NCI-H774 (cell line): ENCODE measurements around the gene SFI1.
"Not testable (repeated sequence)": the region's sequence is repeated elsewhere in the genome, so short reads cannot be mapped to it uniquely, and the experiment has no call there.

Source experiments
- DNase-seq: peaks from one replicate; lab custom pipeline; 2025; lab: John Stamatoyannopoulos, UW

SFI1 gene

GRCh38 chr22:31496007-31496734 is at the start of gene SFI1:
Gene SFI1, plus strand, starts transcription at chr22:31496536. Its CDS starts 11,749 bp downstream, at chr22:31508285.
- DNase-seq = peak; percentile 53

- no peak for DNase-seq
Measured at GRCh38 chr22:31446767-31447166, 49.6 kb upstream of the SFI1 start.

DNA sequence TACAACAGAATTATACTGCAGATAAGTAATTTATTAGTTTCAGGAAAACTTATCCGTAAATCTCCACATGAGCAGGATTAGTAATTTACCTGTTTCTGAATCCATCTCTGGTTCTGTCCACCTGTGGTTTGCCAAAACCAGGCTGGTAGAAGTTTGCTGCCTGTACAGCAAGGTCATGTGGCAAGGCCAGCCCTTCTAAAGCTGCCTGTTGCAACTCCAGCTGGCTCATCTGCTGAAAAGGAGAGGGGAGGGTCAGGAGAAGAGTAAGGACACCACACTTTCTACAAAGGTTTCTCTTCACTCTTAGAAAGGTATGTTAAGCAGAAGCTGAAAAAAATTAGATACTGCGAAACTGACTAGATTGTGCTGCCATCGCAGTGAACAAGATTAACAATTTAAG is 49.0 kb upstream of the SFI1 start:
- DNase-seq = no peak

DNA sequence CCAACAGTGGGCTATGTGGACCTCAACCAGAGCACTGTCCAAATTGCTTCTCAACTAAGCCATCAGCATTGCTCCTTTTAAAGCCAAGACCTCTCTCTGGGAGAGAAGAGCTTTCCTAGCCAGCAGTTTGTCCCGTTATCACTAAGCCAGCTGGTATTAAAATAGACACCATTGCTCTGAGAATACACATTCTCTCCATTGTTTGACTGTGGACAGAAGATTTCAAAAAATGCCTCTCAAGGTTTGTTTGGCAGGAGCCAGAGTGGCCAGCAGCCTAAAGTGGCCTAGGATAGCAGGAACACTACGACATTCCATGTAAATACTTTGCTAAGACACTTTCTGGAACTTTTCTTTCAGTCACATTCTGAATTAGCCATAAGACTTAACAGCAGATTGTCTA is 48.0 kb upstream of the SFI1 start:
- DNase-seq = no peak

DNA sequence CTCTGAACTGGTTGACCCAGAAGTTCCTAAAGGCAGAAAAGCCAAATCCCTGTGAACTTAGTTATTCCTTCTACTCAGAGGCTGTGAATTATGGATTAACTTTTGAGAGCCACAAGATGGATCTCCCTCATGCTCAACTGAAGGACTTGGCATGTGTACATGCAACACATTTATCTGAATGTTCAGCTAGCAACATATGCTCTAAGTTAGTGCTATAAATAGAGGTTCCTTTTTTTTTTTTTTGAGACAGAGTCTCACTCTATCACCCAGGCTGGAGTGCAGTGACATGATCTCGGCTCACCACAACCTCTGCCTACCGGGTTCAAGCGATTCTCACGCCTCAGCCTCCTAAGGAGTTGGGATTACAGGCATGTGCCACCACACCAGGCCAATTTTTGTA is 46.8 kb upstream of the SFI1 start:
- DNase-seq = no peak

- no peak for DNase-seq
Measured at GRCh38 chr22:31451709-31452571, 44.4 kb upstream of the SFI1 start.

DNA sequence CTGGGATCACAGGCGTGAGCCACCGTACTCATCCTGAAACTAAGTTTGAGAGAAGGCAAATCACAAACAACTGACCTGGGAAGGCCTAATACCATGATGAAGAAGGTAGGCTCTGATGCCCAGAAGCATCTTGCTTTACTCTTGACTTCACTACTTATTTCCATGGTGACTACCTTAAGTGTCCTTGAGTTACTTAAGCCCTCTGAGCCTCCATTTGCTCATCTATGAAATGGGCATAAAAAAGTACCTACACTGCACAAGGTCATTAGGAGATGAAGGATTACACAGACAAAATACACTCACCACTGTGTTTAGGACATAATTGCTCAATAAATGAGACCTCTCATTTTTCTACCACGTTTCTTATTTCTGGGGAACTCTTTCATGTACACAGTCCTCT is 34.6 kb upstream of the SFI1 start:
- DNase-seq = no peak

DNA sequence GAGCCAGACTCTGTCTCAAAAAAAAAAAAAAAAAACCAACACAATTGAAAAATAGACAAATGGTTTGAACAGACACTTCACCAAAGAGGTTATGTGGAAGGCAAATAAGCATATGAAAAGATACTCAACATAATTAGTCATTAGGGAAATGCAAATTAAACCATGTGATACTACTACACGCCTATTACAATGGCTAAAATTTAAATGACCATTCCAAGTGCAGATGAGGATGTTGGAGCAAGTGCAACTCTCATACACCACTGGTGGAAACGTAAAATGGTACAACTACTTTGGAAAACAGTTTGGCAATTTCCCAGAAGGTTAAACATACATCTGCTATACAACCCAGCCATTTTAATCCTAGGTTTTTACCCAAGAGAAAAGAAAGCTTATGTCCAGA is 31.0 kb upstream of the SFI1 start:
- no peak for DNase-seq

DNA sequence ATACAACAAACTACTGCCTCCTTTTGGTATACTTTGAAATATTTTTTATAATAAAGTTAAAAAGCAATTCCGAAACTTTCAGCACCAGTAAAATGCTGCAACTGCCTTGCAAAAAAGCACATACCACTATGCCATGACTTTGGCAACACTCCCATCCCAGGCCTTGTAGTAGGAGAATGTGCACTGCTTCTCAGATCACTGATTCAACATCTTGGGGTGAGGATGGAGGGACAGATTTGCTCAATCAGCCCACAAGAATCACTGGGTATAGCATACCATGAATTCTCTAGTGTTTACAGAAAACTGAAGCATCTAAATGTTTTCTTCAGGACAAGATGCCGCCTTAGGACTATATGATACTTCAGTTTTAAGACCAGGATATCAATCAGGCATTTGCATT is 21.6 kb upstream of the SFI1 start:
- DNase-seq = no peak

DNA sequence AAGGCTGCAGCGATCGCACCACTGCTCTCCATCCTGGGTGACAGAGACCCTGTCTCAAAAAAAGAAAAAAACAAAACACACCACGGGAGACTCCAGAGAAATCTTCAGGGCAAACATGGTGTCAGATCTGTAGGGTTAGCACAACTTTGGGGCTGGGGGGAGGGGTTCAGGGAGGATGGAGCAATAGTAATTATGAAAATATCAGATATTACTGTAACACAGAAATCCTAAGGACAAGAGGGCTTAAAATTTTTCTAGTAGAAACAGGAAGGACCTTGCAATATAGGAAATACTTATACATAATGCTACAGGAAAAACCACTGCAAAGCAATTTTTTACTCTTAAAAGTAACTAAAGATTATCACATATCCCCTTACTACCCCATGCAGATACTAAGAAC is 20.5 kb upstream of the SFI1 start:
- no peak for DNase-seq

DNA sequence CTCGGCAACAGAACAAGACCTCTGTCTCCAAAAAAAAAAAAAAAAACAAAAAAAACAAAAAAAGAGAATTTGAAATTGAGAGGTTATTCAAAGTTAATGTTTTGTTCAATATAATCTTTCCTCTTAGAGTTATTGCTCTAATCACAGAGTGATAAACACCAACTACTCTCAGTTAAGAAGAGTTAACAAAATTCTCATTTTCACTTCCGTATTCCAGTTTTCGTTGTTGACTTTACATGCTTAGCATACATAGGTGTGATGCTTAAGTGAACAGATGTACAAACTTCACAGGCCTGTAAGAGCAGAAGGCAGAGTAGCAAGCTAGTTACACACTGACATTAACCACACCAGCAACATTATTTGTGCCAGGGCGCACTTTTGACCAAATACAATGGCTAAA is 19.0 kb upstream of the SFI1 start:
- no peak for DNase-seq

- no peak for DNase-seq
Measured at GRCh38 chr22:31481129-31481528, 15.2 kb upstream of the SFI1 start.

- not testable (repeated sequence) for DNase-seq
Measured at GRCh38 chr22:31482470-31482869, 13.9 kb upstream of the SFI1 start.

DNA sequence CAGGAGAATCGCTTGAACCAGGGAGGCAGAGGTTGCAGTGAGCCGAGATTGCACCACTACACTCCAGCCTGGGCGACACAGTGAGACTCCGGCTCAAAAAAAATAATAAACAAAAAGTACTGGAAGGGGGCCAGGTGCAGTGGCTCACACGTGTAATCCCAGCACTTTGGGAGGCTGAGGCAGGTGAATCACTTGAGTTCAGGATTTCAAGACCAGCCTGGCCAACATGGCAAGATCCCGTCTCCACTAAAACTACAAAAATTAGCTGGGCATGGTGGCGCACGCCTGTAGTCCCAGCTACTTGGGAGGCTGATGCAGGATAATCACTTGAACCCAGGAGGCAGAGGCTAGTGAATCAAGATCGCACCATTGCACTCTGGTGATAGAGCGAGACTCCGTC is 10.0 kb upstream of the SFI1 start:
- not testable (repeated sequence) for DNase-seq

GRCh38 chr22:31486951-31487350 is 9.4 kb upstream of the SFI1 start:
- no peak for DNase-seq

- DNase-seq = no peak
Measured at GRCh38 chr22:31488346-31488883, 7.9 kb upstream of the SFI1 start.

DNA sequence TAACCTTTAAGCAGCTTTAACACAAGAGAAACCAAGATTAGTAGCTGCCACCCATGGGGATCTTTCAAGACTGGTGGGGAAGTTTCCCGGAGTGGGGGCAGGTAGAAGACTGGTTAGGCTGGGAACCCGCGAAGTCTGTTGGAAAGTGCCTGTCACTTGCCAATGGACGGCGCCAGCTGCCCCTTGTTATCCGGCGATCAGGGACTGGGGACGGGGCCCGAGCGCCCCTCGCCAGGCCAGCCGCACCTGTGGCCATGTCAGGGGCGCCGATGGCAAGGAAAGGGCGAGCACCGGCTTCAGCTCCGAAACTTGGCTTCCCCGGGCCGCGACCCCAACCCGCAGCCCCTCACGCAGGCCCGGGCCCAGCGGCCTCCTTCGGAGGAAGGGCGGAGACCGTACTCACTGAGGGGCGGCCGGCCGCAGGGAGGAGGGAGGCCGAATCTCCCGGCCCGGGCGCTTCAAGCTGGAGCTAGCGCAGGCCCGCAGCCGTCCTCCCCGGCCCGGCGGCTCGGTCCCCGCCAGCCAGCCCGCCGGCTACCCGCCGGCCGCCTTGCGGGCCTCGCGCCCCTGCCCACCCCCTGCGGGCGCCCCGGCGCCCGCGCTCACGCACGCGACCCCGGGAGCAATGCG is 7.2 kb upstream of the SFI1 start:
- no peak for DNase-seq

DNA sequence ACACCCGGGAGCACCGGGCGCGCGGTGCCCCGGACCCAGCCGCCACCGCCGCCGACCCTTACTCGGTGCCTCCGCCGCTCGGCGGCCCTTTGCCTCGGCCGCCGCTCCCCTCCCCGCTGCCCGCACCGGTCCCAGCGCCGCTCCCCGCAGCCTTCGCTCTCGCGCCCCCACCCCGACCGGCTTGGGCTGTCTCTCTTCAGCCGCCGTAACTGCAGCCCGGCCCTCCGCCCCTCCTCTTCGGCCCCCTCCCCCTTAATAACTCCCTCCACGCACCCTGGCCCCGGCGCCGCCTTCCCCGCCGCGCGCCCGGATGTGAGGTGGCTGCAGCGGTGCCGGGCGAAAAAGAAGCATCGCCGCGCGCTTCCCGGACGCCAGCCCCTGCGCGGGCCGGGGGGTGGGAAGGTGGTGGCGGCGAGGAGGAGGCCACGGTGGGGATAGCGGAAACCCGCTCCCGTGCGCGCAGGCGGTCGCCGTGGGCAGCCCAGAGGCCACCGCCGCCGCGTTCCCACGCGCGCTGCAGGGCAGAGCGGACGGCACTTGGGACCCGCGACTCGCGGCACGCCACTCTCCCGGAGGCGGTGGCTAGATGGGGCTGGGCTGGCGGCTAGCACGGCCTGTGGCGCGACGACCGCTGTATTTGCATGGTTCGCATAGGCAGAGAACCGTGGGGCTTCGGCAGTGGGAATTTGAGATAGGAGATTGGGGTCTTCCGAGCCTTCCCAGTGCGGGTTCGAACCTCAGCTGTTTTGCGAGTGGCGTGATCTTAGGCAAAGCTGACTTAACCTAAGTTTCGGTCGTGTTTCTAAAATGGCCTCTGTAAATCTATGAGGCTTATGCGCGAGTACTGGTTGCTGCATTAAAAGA is 6.5 kb upstream of the SFI1 start, which contains the start of gene EIF4ENIF1:
Gene EIF4ENIF1 (minus strand): TSS at position 211 of the 864 bp plus-strand sequence. CDS start 1,124 bp downstream, outside the sequence.
- peak; percentile 43 for DNase-seq

- DNase-seq = no peak
Measured at GRCh38 chr22:31490496-31490925, 5.8 kb upstream of the SFI1 start.

- no peak for DNase-seq
Measured at GRCh38 chr22:31491218-31491962, 4.9 kb upstream of the SFI1 start.

DNA sequence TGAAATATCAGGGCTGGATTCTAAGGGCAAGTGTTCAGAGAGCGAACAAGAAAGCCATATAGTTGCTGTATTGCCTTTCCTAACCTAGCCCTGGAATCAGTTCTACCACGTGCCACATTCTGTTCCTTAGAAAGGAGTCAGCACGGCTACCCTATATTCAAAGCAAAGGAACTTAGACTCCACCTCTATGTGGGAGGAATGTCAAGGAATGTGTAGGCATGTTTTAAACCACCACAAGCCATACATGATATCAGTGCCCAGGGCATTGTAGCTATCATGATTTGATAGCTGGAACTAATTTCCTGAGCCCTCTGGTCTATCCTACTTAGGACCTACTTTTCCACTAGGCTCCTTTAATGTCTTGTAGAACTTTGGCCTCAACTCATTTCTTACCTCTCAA is 4.2 kb upstream of the SFI1 start:
- DNase-seq = no peak
